CD14-positive monocyte (primary cell): Measurements from ENCODE around the gene KCNH3. TPM values are rescaled to one million over a fixed set of nuclear protein-coding genes. Genes with fewer than 3 reads are reported as not detected.

Experiments
- DNase-seq, 3 donors: peaks; one replicate each; pipeline ENCODE4 v3.0.0-alpha.2; 2011 to 2022
- H2AFZ ChIP-seq: 2 replicates; pipeline ENCODE4 v1.6.0; 2012; ENCODE audit warnings: mild to moderate bottlenecking, low read depth, low read length, inconsistent platforms; ENCODE audit not compliant: insufficient read depth, poor library complexity, severe bottlenecking
- H3K27ac ChIP-seq, 2 donors: 1 replicate in 1 of 2; 2 replicates in 1 of 2; pipeline ENCODE4 v1.5.1; 2012 to 2013; ENCODE audit warnings: low read length in 2 of 2, control low read depth in 1 of 2, inconsistent platforms in 1 of 2, low read depth in 1 of 2, mild to moderate bottlenecking in 1 of 2
- H3K27me3 ChIP-seq, 2 donors: one replicate each; pipeline versions ENCODE4 v1.6.0 to v1.6.1; 2011 to 2013; ENCODE audit warnings: low read length in 2 of 2; ENCODE audit not compliant: control insufficient read depth in 2 of 2, insufficient read depth in 2 of 2
- H3K36me3 ChIP-seq, 2 donors: replicated peaks in 1 of 2; 1 replicate in 1 of 2; 2 replicates in 1 of 2; pipeline versions ENCODE4 v1.5.1 to v1.6.1; 2012 to 2013; ENCODE audit warnings: low read length in 2 of 2, control low read depth in 1 of 2, inconsistent platforms in 1 of 2, mild to moderate bottlenecking in 1 of 2; ENCODE audit not compliant: insufficient read depth in 2 of 2, control insufficient read depth in 1 of 2
- H3K4me1 ChIP-seq, 2 donors: 1 replicate in 1 of 2; 2 replicates in 1 of 2; pipeline versions ENCODE4 v1.5.1 to v1.6.1; 2012 to 2013; ENCODE audit warnings: low read length in 2 of 2, control low read depth in 1 of 2, inconsistent platforms in 1 of 2, mild to moderate bottlenecking in 1 of 2, moderate library complexity in 1 of 2; ENCODE audit not compliant: insufficient read depth in 2 of 2, control insufficient read depth in 1 of 2
- H3K4me2 ChIP-seq: replicated peaks from 2 replicates; pipeline ENCODE3; 2012; ENCODE audit warnings: low read length, moderate library complexity, mild to moderate bottlenecking; ENCODE audit not compliant: poor library complexity, severe bottlenecking; ENCODE audit errors: extremely low read depth
- H3K4me3 ChIP-seq, 3 experiments: fragments of 200-600 bp in 1 of 3; sonication (generic) in 1 of 3; replicated peaks in 1 of 3; 1 replicate in 2 of 3; 2 replicates in 1 of 3; pipeline ENCODE4 v1.5.1; 2011 to 2013; ENCODE audit warnings: low read length in 3 of 3, mild to moderate bottlenecking in 3 of 3, control low read depth in 2 of 3, low read depth in 2 of 3, inconsistent platforms in 1 of 3, moderate library complexity in 1 of 3
- H3K79me2 ChIP-seq: 2 replicates; pipeline ENCODE4 v1.6.0; 2012; ENCODE audit warnings: mild to moderate bottlenecking, control low read depth, inconsistent platforms, low read length, moderate library complexity; ENCODE audit not compliant: insufficient read depth
- H3K9ac ChIP-seq: 2 replicates; pipeline ENCODE4 v1.6.0; 2017; ENCODE audit warnings: low read length, mild to moderate bottlenecking; ENCODE audit not compliant: insufficient read depth, poor library complexity, severe bottlenecking
- H3K9me3 ChIP-seq, 2 donors: replicated peaks in 1 of 2; 1 replicate in 1 of 2; 2 replicates in 1 of 2; pipeline versions ENCODE4 v1.5.1 to v1.6.1; 2012 to 2013; ENCODE audit warnings: low read length in 2 of 2, control low read depth in 1 of 2; ENCODE audit not compliant: control insufficient read depth in 1 of 2, insufficient read depth in 1 of 2
- H4K20me1 ChIP-seq: 2 replicates; pipeline ENCODE4 v1.6.0; 2012; ENCODE audit warnings: mild to moderate bottlenecking, low read length, control low read depth, moderate library complexity; ENCODE audit not compliant: insufficient read depth
- H3K27ac Mint-ChIP-seq, 7 donors: one replicate each; pipeline ENCODE4 v1.8.0; 2020; ENCODE audit warnings: mild to moderate bottlenecking in 7 of 7, mixed read lengths in 7 of 7, moderate library complexity in 6 of 7, inconsistent platforms in 2 of 7
- H3K27me3 Mint-ChIP-seq, 3 donors: one replicate each; pipeline ENCODE4 v1.8.0; 2021 to 2022; ENCODE audit warnings: low read depth in 3 of 3, mild to moderate bottlenecking in 3 of 3, mixed read lengths in 3 of 3, moderate library complexity in 3 of 3, inconsistent platforms in 1 of 3
- H3K36me3 Mint-ChIP-seq, 2 donors: one replicate each; pipeline ENCODE4 v1.8.0; 2020; ENCODE audit warnings: mixed read lengths in 2 of 2, inconsistent platforms in 1 of 2, mild to moderate bottlenecking in 1 of 2
- H3K4me1 Mint-ChIP-seq: one replicate; pipeline ENCODE4 v1.8.0; 2020; ENCODE audit warnings: mild to moderate bottlenecking, mixed read lengths
- H3K4me3 Mint-ChIP-seq, 2 donors: one replicate each; pipeline ENCODE4 v1.8.0; 2020; ENCODE audit warnings: mild to moderate bottlenecking in 2 of 2, mixed read lengths in 2 of 2, moderate library complexity in 1 of 2
- H3K9me3 Mint-ChIP-seq, 7 donors: one replicate each; pipeline ENCODE4 v1.8.0; 2020 to 2022; ENCODE audit warnings: mixed read lengths in 7 of 7, mild to moderate bottlenecking in 6 of 7, moderate library complexity in 6 of 7, inconsistent platforms in 2 of 7
- CTCF ChIP-seq: fragments of 200-600 bp; IDR thresholded peaks from one replicate; pipeline ENCODE4 v1.8.0; 2022; ENCODE audit warnings: antibody characterized with exemption, mild to moderate bottlenecking
- WGBS: methylation state at CpG from one replicate; pipeline ENCODE4 v1.1.5; 2013; ENCODE audit warnings: missing lambda C conversion rate; ENCODE audit not compliant: insufficient coverage; 5-methylcytosine and 5-hydroxymethylcytosine counted together
- intact Hi-C, 2 donors: fragments of 100-400 bp; cut with micrococcal nuclease; formaldehyde crosslinking; loops; one replicate each; pipeline versions ENCODE4 v1.15.0 to v1.15.1; 2023
- polyA plus RNA-seq, 3 donors: library from polyadenylated mRNA; depleted of rRNA in 1 of 3; unstranded in 2 of 3; stranded (reverse) in 1 of 3; fragments of 300-500 nt in 2 of 3; fragments of >200 nt in 1 of 3; fragmentation: Illumina TruSeq in 2 of 3; gene quantifications; 1 replicate in 2 of 3; 2 replicates in 1 of 3; pipeline ENCODE4 v1.2.3, GENCODE V29; 2012 to 2021

The KCNH3 gene
- polyA plus RNA-seq, 3 donors: 1.3 to 18.2 (median 3.3) TPM

- H4K20me1 ChIP-seq: no peaks in the 10 kb centered on the region
- H3K4me2 ChIP-seq: no peak overlapping the region
- H3K4me1 ChIP-seq: peaks cover 43 to 49% of the 10 kb centered on the region in 2 donors
- intact Hi-C loops: no loop called here
- H3K27me3 Mint-ChIP-seq: peaks cover 16 to 39% (median 18%) of the 10 kb centered on the region in 3 donors
- DNase-seq: no peak
- H3K4me3 ChIP-seq: no peak overlapping the region
- no peak for TF ChIP-seq CTCF
- H3K9me3 ChIP-seq: no peaks in the 10 kb centered on the region
- 100% methylated on average over 3 of the region's 13 CpGs for WGBS
- H3K27ac ChIP-seq: no peak overlapping the region
- no peak overlapping the region for H2AFZ ChIP-seq
- peaks cover 0 to 6% (median 0%) of the 10 kb centered on the region in 7 donors for H3K9me3 Mint-ChIP-seq
- H3K4me3 Mint-ChIP-seq: peak overlapping the region in 1 of 2 donors; percentile 82
- H3K27me3 ChIP-seq: peaks cover 0 to 18% of the 10 kb centered on the region in 2 donors
- no peaks in the 10 kb centered on the region for H3K36me3 ChIP-seq
- peaks cover 4 to 5% of the 10 kb centered on the region in 2 donors for H3K36me3 Mint-ChIP-seq
- no peak overlapping the region for H3K27ac Mint-ChIP-seq
- H3K79me2 ChIP-seq: no peaks in the 10 kb centered on the region
- no peak overlapping the region for H3K9ac ChIP-seq
- H3K4me1 Mint-ChIP-seq: peaks cover 40% of the 10 kb centered on the region
These were observed 4.0 kb upstream of the KCNH3 start for GRCh38 chr12:49534731-49535278.

- H3K4me1 Mint-ChIP-seq: peaks cover 47% of the 10 kb centered on the region
- Histone ChIP-seq H3K27me3 (peaks cover 3 to 30% of the 10 kb centered on the region in 2 donors), H4K20me1 (peaks cover 7% of the 10 kb centered on the region), H3K9ac (peak overlapping the region; percentile 15), H3K79me2 (no peaks in the 10 kb centered on the region), H3K4me1 (peaks cover 45 to 51% of the 10 kb centered on the region in 2 donors), H3K36me3 (no peaks in the 10 kb centered on the region), H3K27ac (peak overlapping the region in 1 of 2 donors; percentile 32), H3K4me3 (peak overlapping the region in 1 of 3 experiments; percentile 80), H3K4me2 (peak overlapping the region; percentile 99), H3K9me3 (peaks cover 0 to 5% of the 10 kb centered on the region in 2 donors), H2AFZ (no peak overlapping the region)
- H3K27ac Mint-ChIP-seq: peak overlapping the region in 2 of 7 donors; percentile 30 to 53
- peaks cover 5 to 10% of the 10 kb centered on the region in 2 donors for H3K36me3 Mint-ChIP-seq
- peaks cover 0 to 6% (median 2%) of the 10 kb centered on the region in 7 donors for H3K9me3 Mint-ChIP-seq
- 86% methylated on average over 4 of the region's 6 CpGs for WGBS
- H3K4me3 Mint-ChIP-seq: peak overlapping the region; percentile 16 to 93
- TF ChIP-seq CTCF: no peak
- intact Hi-C loops: no loop called here
- no peak for DNase-seq
- H3K27me3 Mint-ChIP-seq: peaks cover 28 to 51% (median 29%) of the 10 kb centered on the region in 3 donors
These were observed 2.8 kb upstream of the KCNH3 start for GRCh38 chr12:49535921-49536525.
